AG04449 (cell line): Measurements from ENCODE around the gene RAB3C.

Experiments used
- CTCF ChIA-PET: fragments of 350-600 bp; formaldehyde crosslinking; extraction: SDS; loops from one replicate; lab custom pipeline; 2021; ENCODE audit warnings: antibody characterized with exemption; lab: Yijun Ruan, JAX
- POLR2A ChIA-PET: fragments of 400-600, 350-600 bp; formaldehyde crosslinking; extraction: SDS; loops from one replicate; lab custom pipeline; 2020; ENCODE audit warnings: antibody characterized with exemption, inconsistent platforms; lab: Yijun Ruan, JAX
- DNase-seq: peaks from one replicate; pipeline ENCODE4 v3.0.0-alpha.2; 2010; ENCODE audit warnings: low read depth, low spot score
- H3K4me3 ChIP-seq: 2 replicates; pipeline ENCODE4 v1.5.1; 2011; ENCODE audit warnings: low read depth, mild to moderate bottlenecking, control low read depth, low read length
- TF ChIP-seq, protein P1 (sequence below): IDR thresholded peaks from one replicate; pipeline ENCODE4 v1.5.1; 2011; ENCODE audit warnings: mild to moderate bottlenecking, moderate library complexity, low read length, control low read depth, inconsistent platforms; ENCODE audit not compliant: insufficient read depth; ENCODE audit errors: missing control alignments

The RAB3C gene

DNA sequence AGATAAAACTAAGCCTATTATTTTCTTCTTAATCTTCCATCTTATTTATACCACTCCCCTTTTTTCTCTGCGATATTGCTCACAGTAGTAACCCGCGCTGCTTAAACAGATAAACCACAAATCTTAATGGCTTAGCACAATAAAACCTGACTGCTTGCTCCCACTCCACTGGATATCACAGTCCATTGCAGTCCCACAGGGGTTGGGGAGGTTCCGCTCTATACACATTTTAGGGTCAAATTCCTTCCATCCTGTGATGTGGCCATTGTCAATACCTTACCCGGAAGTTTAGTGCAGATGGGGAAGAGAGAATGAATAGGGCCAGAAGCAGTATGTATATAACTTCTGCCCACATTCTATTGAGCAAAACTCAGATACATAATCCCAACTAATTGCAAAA, 193.7 kb downstream of the RAB3C start:
- ChIA-PET POLR2A (no interaction called here), CTCF (no interaction called here)
- no peak for DNase-seq

DNA sequence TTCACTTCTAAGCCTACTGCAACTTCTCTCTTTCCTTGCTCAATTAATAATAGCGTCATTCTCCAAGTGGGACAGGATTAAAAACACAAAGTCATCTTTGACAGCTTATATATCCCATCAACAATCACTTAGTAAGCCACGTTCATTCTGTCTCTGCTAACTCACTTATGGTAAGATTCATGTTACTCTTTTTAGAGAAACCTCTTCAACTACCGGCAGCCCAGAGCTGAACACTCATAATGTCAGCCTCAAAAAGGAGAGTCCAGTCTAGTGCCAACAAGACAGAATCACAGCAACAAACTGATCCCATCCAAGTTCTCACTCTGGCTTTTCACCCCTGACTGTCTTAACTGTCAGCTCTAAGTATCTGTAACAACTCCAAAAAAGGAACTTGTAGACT, 196.0 kb downstream of the RAB3C start:
- ChIA-PET CTCF (no interaction called here), POLR2A (no interaction called here)
- H3K4me3 ChIP-seq: no peak overlapping the region
- DNase-seq: no peak
- TF ChIP-seq, protein P1, sequence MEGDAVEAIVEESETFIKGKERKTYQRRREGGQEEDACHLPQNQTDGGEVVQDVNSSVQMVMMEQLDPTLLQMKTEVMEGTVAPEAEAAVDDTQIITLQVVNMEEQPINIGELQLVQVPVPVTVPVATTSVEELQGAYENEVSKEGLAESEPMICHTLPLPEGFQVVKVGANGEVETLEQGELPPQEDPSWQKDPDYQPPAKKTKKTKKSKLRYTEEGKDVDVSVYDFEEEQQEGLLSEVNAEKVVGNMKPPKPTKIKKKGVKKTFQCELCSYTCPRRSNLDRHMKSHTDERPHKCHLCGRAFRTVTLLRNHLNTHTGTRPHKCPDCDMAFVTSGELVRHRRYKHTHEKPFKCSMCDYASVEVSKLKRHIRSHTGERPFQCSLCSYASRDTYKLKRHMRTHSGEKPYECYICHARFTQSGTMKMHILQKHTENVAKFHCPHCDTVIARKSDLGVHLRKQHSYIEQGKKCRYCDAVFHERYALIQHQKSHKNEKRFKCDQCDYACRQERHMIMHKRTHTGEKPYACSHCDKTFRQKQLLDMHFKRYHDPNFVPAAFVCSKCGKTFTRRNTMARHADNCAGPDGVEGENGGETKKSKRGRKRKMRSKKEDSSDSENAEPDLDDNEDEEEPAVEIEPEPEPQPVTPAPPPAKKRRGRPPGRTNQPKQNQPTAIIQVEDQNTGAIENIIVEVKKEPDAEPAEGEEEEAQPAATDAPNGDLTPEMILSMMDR: no peak

More for the DNA sequence above, 193.7 kb downstream of the RAB3C start:
- H3K4me3 ChIP-seq: no peak overlapping the region
- TF ChIP-seq, protein P1: no peak

DNA sequence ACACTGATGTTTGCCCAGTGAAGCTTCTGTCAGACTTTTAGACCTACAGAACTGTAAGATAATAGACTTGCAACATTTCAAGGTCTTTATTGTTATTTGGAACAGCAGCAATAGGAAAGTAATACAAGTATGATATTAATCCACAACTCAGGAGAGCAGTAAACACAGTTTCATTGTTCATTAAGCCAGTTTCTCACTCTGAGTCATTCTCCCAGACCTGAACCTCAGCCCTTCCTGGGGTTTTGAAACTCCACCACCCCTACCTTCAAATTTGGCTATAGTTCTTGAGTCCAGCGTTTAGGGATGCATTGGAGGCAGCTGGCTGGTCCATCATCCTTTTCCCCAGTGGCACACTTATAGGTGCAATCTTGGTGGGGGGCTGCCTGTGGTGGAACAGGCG, 203.2 kb downstream of the RAB3C start:
- H3K4me3 ChIP-seq: no peak overlapping the region
- POLR2A ChIA-PET: no interaction called here
- DNase-seq: no peak
- TF ChIP-seq, protein P1: no peak
- CTCF ChIA-PET: no interaction called here

DNA sequence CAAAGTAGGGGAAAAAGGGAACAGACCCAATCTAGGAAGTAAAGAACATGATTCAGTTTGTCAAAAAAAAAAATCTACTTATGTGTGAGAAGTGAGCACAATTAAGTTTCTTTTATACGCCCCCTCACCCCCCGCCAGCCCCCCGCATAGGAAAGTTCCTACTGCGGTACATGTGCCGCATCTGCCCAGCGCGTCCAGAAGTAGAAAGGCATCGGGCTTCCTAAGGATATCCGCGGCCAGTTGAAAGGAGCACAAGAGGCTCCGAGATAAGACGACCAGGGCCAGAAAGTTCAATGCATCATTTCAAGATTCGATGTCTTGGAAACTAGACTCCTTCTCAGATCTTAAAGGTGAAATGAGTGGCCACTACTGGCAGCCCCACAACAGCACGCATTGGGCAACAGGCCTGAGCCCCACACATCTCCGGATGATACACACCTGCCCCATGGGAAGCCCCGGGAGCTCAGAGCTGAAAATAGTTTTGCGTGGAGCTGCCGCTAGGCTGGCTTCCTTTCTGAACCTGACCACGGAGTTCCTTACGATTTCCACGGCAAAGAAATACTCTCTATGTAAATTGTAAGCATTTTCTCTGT, 203.9 kb downstream of the RAB3C start:
- H3K4me3 ChIP-seq: no peak overlapping the region
- CTCF ChIA-PET: no interaction called here
- DNase-seq: no peak
- TF ChIP-seq, protein P1: no peak
- POLR2A ChIA-PET: no interaction called here

GRCh38 chr5:58787987-58788386, 205.1 kb downstream of the RAB3C start:
- DNase-seq: no peak
- H3K4me3 ChIP-seq: no peak overlapping the region
- TF ChIP-seq, protein P1: no peak
- ChIA-PET CTCF (no interaction called here), POLR2A (no interaction called here)

GRCh38 chr5:58793888-58794657, 211.2 kb downstream of the RAB3C start:
- TF ChIP-seq, protein P1: no peak
- H3K4me3 ChIP-seq: no peak overlapping the region
- CTCF ChIA-PET: interaction anchor here (1.4 kb wide), 1 partner anchor 10 kb away, joined by 3 read pairs; no protein-coding TSS in a partner anchor
- DNase-seq: no peak
- POLR2A ChIA-PET: no interaction called here
